ENCODE measurements around the gene SLC23A2.
"Not testable (repeated sequence)": the region's sequence is repeated elsewhere in the genome, so short reads cannot be mapped to it uniquely, and the experiment has no call there.

SLC23A2 gene

GRCh38 chr20:4987130-4987529, 14.2 kb downstream of the SLC23A2 start:
- no peak for TF ChIP-seq CTCF (IDR thresholded peaks at IDR 0.05; ENCODE audit: poor library complexity, severe bottlenecking)

DNA sequence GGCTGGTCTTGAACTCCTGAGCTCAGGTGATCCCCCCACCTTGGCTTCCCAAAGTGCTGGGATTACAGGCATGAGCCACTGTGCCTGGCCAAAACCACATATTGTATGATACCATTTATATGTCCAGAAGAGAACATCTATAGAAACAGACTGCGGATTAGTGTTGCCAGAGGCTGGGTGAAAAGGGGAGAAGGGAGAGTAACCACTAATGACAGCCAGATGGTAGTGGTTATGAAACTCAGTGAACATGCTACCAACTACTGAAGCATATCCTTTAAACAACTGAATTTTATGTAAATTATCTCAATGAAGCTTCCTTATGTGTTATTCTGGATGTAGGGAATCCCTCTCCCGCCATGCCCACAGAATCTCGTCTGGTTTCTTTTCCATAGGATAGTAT, 15.7 kb downstream of the SLC23A2 start:
- H3K36me3 ChIP-seq (ENCODE audit: low read depth) = no peaks in the 10 kb centered on the region
- DNase-seq (ENCODE audit: low spot score) (no peak), ATAC-seq (ENCODE audit: low read depth) (no peak)
- no peak overlapping the region for H3K4me3 ChIP-seq (ENCODE audit: severe bottlenecking)
- H3K4me1 ChIP-seq (ENCODE audit: insufficient read depth, poor library complexity, severe bottlenecking) = no peaks in the 10 kb centered on the region
- H3K9me3 ChIP-seq (ENCODE audit: severe bottlenecking) = no peaks in the 10 kb centered on the region
- no peaks in the 10 kb centered on the region for H3K27me3 ChIP-seq (ENCODE audit: insufficient read depth, poor library complexity, severe bottlenecking)
- TF ChIP-seq CTCF (IDR thresholded peaks at IDR 0.05; ENCODE audit: poor library complexity, severe bottlenecking) = no peak
- no peak overlapping the region for H3K27ac ChIP-seq (ENCODE audit: poor library complexity, severe bottlenecking)

More at GRCh38 chr20:4987130-4987529, 14.2 kb downstream of the SLC23A2 start:
- no peaks in the 10 kb centered on the region for H3K27me3 ChIP-seq (ENCODE audit: insufficient read depth, poor library complexity, severe bottlenecking)
- H3K27ac ChIP-seq (ENCODE audit: poor library complexity, severe bottlenecking) = no peak overlapping the region
- H3K36me3 ChIP-seq (ENCODE audit: low read depth) = no peaks in the 10 kb centered on the region
- ATAC-seq (ENCODE audit: low read depth) (no peak), DNase-seq (ENCODE audit: low spot score) (no peak)
- no peak overlapping the region for H3K4me3 ChIP-seq (ENCODE audit: severe bottlenecking)
- no peaks in the 10 kb centered on the region for H3K4me1 ChIP-seq (ENCODE audit: insufficient read depth, poor library complexity, severe bottlenecking)
- no peaks in the 10 kb centered on the region for H3K9me3 ChIP-seq (ENCODE audit: severe bottlenecking)

DNA sequence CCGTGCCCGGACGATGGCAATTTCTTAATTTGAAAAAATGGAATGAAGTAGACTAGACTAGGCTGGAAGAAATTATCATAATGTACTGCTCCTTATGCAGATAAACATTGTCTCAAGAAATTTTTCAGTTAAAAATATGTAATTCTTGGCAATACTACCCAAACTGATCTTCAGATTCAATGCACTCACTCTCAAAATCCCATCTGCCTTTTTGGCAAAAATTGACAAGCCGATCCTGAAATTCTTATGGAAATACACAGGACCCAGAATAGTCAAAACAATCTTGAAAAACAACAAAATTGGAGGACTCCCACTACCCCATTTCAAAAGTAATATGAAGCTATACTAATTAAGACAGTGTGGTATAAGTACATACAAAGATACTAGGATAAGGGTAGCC, 19.0 kb downstream of the SLC23A2 start:
- Histone ChIP-seq H3K4me3 (ENCODE audit: severe bottlenecking) (no peak overlapping the region), H3K4me1 (ENCODE audit: insufficient read depth, poor library complexity, severe bottlenecking) (no peaks in the 10 kb centered on the region), H3K9me3 (ENCODE audit: severe bottlenecking) (no peaks in the 10 kb centered on the region), H3K36me3 (ENCODE audit: low read depth) (no peaks in the 10 kb centered on the region), H3K27ac (ENCODE audit: poor library complexity, severe bottlenecking) (no peak overlapping the region), H3K27me3 (ENCODE audit: insufficient read depth, poor library complexity, severe bottlenecking) (no peaks in the 10 kb centered on the region)
- TF ChIP-seq CTCF (IDR thresholded peaks at IDR 0.05; ENCODE audit: poor library complexity, severe bottlenecking) = no peak
- no peak for ATAC-seq (ENCODE audit: low read depth)
- DNase-seq (ENCODE audit: low spot score) = no peak

DNA sequence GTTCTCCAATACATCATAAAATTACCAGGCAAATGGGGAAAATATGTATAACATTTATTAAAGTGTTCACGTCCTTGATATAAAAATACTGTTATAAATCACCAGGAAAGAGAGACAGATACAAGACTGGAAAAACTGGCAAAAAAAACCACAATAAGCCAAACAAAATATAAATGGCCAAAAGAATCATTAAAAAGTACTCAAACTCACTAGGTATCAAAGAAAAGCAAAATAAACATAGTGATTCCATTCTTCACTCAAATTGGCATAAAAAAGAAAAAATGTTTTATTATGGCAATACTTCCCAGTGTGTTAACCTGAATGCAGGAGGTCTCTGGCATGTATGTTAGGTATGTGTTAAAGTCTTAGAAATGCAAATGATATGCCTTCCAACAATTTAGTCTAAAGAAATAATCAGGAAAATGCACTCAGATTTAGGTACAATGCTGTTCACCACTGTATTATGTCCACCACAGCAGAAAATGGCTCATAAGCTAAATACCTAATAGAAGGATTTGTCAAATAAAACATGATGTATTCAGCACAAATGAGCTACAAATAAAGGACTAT, 21.4 kb downstream of the SLC23A2 start:
- Histone ChIP-seq H3K4me3 (ENCODE audit: severe bottlenecking) (no peak overlapping the region), H3K27ac (ENCODE audit: poor library complexity, severe bottlenecking) (no peak overlapping the region), H3K4me1 (ENCODE audit: insufficient read depth, poor library complexity, severe bottlenecking) (no peaks in the 10 kb centered on the region), H3K36me3 (ENCODE audit: low read depth) (no peaks in the 10 kb centered on the region), H3K27me3 (ENCODE audit: insufficient read depth, poor library complexity, severe bottlenecking) (no peaks in the 10 kb centered on the region), H3K9me3 (ENCODE audit: severe bottlenecking) (no peaks in the 10 kb centered on the region)
- TF ChIP-seq CTCF (IDR thresholded peaks at IDR 0.05; ENCODE audit: poor library complexity, severe bottlenecking) = no peak
- ATAC-seq (ENCODE audit: low read depth) (no peak), DNase-seq (ENCODE audit: low spot score) (no peak)

DNA sequence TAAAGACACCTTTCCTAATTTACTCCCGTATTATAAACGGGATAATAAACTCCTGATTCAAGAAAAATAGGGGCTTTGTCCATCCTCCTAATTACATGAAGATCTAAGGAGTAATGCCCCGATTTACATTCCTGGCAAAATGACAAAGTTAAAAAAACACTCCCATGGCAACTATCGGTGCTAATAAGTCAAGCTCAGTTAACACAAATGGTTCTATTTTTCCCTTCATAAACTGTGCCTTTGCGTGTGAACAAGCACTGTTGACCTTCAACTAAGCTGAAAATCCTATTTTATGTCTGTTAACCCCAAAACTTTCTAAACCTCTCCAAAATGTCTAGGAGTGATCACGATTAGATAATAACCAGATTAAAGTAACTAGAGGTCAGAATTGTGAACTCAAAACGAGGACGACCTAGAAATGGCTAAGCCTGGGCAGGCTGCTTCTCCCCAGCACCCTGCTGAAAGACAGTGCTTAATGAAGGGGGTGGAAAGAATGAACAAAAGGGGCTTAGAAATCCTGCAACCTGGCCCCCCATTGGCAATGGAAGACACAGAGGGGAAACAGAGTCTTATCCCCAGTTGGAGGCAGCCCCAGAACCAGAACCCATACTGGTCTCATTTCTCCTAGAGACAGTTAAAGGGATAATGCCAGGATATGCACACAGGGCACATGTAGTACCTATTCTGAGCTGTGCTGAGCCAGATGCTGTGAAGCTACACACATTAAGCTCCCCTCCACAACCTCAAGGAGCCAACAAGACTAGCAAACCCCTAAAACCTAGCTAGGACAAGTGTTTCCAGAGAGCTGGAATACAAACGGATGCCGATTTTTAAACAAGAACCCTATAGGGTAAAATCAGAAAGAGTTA, 23.0 kb downstream of the SLC23A2 start:
- no peaks in the 10 kb centered on the region for H3K4me1 ChIP-seq (ENCODE audit: insufficient read depth, poor library complexity, severe bottlenecking)
- no peak overlapping the region for H3K4me3 ChIP-seq (ENCODE audit: severe bottlenecking)
- no peak; the same call in 2 of the 3 replicates for ATAC-seq (ENCODE audit: low read depth)
- H3K27me3 ChIP-seq (ENCODE audit: insufficient read depth, poor library complexity, severe bottlenecking) = no peaks in the 10 kb centered on the region
- no peaks in the 10 kb centered on the region for H3K9me3 ChIP-seq (ENCODE audit: severe bottlenecking)
- no peak for DNase-seq (ENCODE audit: low spot score)
- no peaks in the 10 kb centered on the region for H3K36me3 ChIP-seq (ENCODE audit: low read depth)
- TF ChIP-seq CTCF (IDR thresholded peaks at IDR 0.05; ENCODE audit: poor library complexity, severe bottlenecking) = no peak
- H3K27ac ChIP-seq (ENCODE audit: poor library complexity, severe bottlenecking) = no peak overlapping the region

GRCh38 chr20:4976014-4976413, 25.3 kb downstream of the SLC23A2 start:
- DNase-seq (ENCODE audit: low spot score); H3K27ac ChIP-seq (ENCODE audit: poor library complexity, severe bottlenecking); H3K4me3 ChIP-seq (ENCODE audit: severe bottlenecking); H3K9me3 ChIP-seq (ENCODE audit: severe bottlenecking); H3K36me3 ChIP-seq (ENCODE audit: low read depth); ATAC-seq (ENCODE audit: low read depth); H3K4me1 ChIP-seq (ENCODE audit: insufficient read depth, poor library complexity, severe bottlenecking); H3K27me3 ChIP-seq (ENCODE audit: insufficient read depth, poor library complexity, severe bottlenecking): not testable (repeated sequence)
